ENCODE data around the gene MEPCE.
"Not testable (repeated sequence)": the region's sequence is repeated elsewhere in the genome, so short reads cannot be mapped to it uniquely, and the experiment has no call there.

Gene MEPCE

DNA sequence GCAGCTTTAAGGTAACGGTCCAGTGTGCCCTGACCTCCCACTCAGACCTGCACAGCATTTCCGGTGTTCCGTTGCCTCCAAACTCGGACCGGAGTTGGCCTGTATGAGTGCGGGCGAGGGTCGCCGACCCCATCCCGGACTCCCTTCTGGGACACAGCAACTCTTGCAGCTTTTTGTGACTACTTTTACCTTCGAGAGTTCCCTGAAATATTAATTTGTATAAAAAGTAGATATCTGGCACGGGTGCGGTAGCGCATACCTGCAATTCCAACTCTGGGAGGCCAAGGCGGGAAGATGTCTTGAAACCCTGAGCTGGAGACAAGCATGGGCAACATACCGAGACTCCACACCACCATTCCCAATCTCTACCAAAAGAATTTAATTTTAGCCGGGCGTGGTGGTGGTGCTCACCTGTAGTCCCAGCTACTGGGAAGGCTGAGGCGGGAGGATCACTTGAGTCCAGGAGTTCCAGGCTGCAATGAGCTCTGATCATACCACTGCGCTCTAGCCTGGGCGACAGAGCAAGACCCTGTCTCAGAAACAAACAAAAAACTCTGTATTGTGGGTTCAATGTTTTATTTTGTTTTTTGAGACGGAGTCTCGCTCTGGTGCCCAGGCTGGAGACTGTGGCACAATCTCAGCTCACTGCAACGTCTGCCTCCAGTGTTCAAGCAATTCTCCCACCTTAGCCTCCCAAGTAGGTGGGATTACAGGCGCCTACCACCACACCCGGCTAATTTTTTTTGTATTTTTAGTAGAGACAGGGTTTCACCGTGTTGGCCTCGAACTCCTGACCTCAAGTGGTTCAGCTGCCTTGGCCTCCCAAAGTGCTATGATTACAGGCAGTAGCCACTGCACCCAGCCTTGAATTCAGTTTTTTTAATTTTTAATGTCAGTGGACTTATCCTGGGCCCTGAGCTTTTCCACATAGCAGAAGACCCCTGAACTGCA, 7.8 kb downstream of the MEPCE start:
- H3K27ac Mint-ChIP-seq, result no peak overlapping the region
- DNase-seq (ENCODE audit: low spot score in 2 of 2), result no peak

GRCh38 chr7:100438172-100438571, 8.5 kb downstream of the MEPCE start:
- no peak for DNase-seq (ENCODE audit: low spot score in 2 of 2)
- H3K27ac Mint-ChIP-seq, result no peak overlapping the region
- H3K4me1 Mint-ChIP-seq, result peaks cover 22% of the 10 kb centered on the region
- H3K9me3 Mint-ChIP-seq, result no peaks in the 10 kb centered on the region
- H3K36me3 Mint-ChIP-seq, result peaks cover 32% of the 10 kb centered on the region
- no peak overlapping the region for H3K4me3 Mint-ChIP-seq
- no peak for ATAC-seq

More for the DNA sequence above, 7.8 kb downstream of the MEPCE start:
- peak overlapping the region; percentile 95 for H3K4me3 Mint-ChIP-seq
- H3K36me3 Mint-ChIP-seq, result peaks cover 39% of the 10 kb centered on the region
- ATAC-seq, result no peak
- no peaks in the 10 kb centered on the region for H3K9me3 Mint-ChIP-seq
- H3K4me1 Mint-ChIP-seq, result peaks cover 29% of the 10 kb centered on the region

GRCh38 chr7:100438731-100439130, 9.1 kb downstream of the MEPCE start:
- Mint-ChIP-seq H3K36me3 (peaks cover 26% of the 10 kb centered on the region), H3K4me1 (peaks cover 17% of the 10 kb centered on the region)
- not testable (repeated sequence) for H3K9me3 Mint-ChIP-seq; H3K4me3 Mint-ChIP-seq; DNase-seq (ENCODE audit: low spot score in 2 of 2); ATAC-seq; H3K27ac Mint-ChIP-seq

- H3K36me3 Mint-ChIP-seq, result peaks cover 21% of the 10 kb centered on the region
- H3K4me3 Mint-ChIP-seq; H3K27ac Mint-ChIP-seq; ATAC-seq; H3K9me3 Mint-ChIP-seq; DNase-seq (ENCODE audit: low spot score in 2 of 2): not testable (repeated sequence)
- H3K4me1 Mint-ChIP-seq, result peaks cover 15% of the 10 kb centered on the region
These were observed 9.6 kb downstream of the MEPCE start for GRCh38 chr7:100439244-100439643.

- ATAC-seq, result no peak
These were observed 12.3 kb downstream of the MEPCE start for GRCh38 chr7:100441641-100442535.

GRCh38 chr7:100443096-100443840, 13.6 kb downstream of the MEPCE start:
- H3K4me3 Mint-ChIP-seq, result no peak overlapping the region
- H3K9me3 Mint-ChIP-seq, result no peaks in the 10 kb centered on the region
- DNase-seq (ENCODE audit: low spot score in 2 of 2), result no peak
- H3K27ac Mint-ChIP-seq, result no peak overlapping the region
- no peaks in the 10 kb centered on the region for H3K36me3 Mint-ChIP-seq
- no peak for ATAC-seq
- peaks cover 9% of the 10 kb centered on the region for H3K4me1 Mint-ChIP-seq

More at GRCh38 chr7:100441641-100442535, 12.3 kb downstream of the MEPCE start:
- H3K9me3 Mint-ChIP-seq, result no peaks in the 10 kb centered on the region
- H3K4me3 Mint-ChIP-seq, result no peak overlapping the region
- no peak for DNase-seq (ENCODE audit: low spot score in 2 of 2)
- H3K27ac Mint-ChIP-seq, result peak overlapping the region; percentile 11
- no peaks in the 10 kb centered on the region for H3K36me3 Mint-ChIP-seq
- peaks cover 9% of the 10 kb centered on the region for H3K4me1 Mint-ChIP-seq

- ATAC-seq, result peak; percentile 70
- no peak for DNase-seq (ENCODE audit: low spot score in 2 of 2)
- H3K4me1 Mint-ChIP-seq, result peaks cover 9% of the 10 kb centered on the region
- H3K36me3 Mint-ChIP-seq, result no peaks in the 10 kb centered on the region
- no peak overlapping the region for H3K4me3 Mint-ChIP-seq
- H3K27ac Mint-ChIP-seq, result peak overlapping the region; percentile 75
- no peaks in the 10 kb centered on the region for H3K9me3 Mint-ChIP-seq
These were observed 15.0 kb downstream of the MEPCE start for GRCh38 chr7:100444311-100445278.

DNA sequence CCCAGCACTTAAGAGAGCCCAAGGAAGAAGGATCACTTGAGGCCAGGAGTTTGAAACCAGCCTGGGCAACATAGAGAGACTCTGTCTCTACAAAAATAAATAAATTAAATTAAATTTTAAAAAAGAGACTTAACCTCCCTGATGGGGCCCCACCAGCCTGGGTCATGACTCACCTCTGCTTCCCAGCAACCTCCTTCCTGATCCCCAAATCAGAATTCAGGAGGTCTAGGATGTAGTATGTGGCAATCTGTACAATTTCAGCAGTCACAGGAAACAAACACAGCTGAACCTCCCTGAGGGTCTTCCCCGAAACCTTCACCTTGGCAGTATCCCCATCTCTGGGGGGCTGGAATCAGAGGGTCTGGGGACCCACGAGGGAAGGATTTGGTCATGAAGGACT, 16.4 kb downstream of the MEPCE start:
- ATAC-seq, result no peak
- Mint-ChIP-seq H3K36me3 (no peaks in the 10 kb centered on the region), H3K27ac (peak overlapping the region; percentile 29), H3K4me3 (no peak overlapping the region), H3K4me1 (peaks cover 14% of the 10 kb centered on the region), H3K9me3 (no peaks in the 10 kb centered on the region)
- DNase-seq (ENCODE audit: low spot score in 2 of 2), result no peak

DNA sequence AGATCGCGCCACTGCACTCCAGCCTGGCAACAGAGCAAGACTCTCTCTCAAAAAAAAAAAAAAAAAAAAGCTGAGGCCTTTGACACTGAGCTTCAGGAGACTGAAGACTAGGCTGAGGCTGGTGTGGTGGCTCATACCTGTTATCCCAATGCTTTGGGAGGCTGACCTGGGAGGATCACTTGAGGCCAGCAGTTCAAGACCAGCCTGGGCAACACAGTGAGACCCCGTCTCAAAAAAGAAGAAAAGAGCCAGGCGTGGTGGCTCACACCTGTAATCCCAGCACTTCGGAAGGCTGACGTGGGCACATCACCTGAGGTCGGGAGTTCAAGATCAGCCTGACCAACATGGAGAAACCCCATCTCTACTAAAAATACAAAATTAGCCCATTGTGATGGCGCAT, 17.7 kb downstream of the MEPCE start:
- ATAC-seq; DNase-seq (ENCODE audit: low spot score in 2 of 2); H3K4me3 Mint-ChIP-seq; H3K36me3 Mint-ChIP-seq; H3K27ac Mint-ChIP-seq; H3K9me3 Mint-ChIP-seq: not testable (repeated sequence)
- peaks cover 15% of the 10 kb centered on the region for H3K4me1 Mint-ChIP-seq

DNA sequence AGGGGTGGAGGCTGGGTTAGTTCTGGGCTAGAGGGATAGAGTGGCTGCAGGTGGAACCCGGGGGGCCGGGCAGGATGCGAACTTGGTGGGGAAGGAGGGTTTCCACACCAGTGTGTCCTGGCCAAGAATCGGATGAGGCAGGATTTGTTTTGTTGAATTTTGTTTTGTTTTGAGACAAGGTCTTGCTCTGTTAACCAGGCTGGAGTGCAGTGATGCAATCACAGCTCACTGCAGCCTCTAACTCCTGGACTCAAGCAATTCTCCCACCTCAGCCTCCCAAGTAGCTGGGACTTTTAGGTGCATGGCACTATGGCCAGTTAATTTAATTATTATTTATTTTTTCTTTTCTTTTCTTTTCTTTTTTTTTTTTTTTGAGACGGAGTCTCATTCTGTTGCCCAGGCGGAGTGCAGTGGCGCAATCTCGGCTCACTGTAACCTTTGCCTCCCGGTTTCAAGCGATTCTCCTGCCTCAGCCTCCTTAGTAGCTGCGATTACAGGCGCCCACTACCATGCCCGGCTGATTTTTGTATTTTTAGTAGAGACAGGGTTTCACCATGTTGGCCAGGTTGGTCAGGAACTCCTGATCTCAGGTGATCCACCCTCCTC, 19.7 kb downstream of the MEPCE start:
- H3K36me3 Mint-ChIP-seq, result no peaks in the 10 kb centered on the region
- H3K4me1 Mint-ChIP-seq, result peaks cover 11% of the 10 kb centered on the region
- no peaks in the 10 kb centered on the region for H3K9me3 Mint-ChIP-seq
- peak overlapping the region; percentile 56 for H3K27ac Mint-ChIP-seq
- no peak for DNase-seq (ENCODE audit: low spot score in 2 of 2)
- H3K4me3 Mint-ChIP-seq, result no peak overlapping the region
- ATAC-seq, result no peak

GRCh38 chr7:100452513-100452912, 22.9 kb downstream of the MEPCE start:
- DNase-seq (ENCODE audit: low spot score in 2 of 2) (no peak), ATAC-seq (no peak)
- Mint-ChIP-seq H3K36me3 (peaks cover 15% of the 10 kb centered on the region), H3K27ac (no peak overlapping the region), H3K9me3 (no peaks in the 10 kb centered on the region), H3K4me1 (peaks cover 11% of the 10 kb centered on the region), H3K4me3 (no peak overlapping the region)

- ATAC-seq; DNase-seq (ENCODE audit: low spot score in 2 of 2); H3K9me3 Mint-ChIP-seq; H3K27ac Mint-ChIP-seq; H3K4me3 Mint-ChIP-seq: not testable (repeated sequence)
- H3K36me3 Mint-ChIP-seq, result peaks cover 24% of the 10 kb centered on the region
- H3K4me1 Mint-ChIP-seq, result peaks cover 11% of the 10 kb centered on the region
These were observed 24.2 kb downstream of the MEPCE start for GRCh38 chr7:100453854-100454253.

DNA sequence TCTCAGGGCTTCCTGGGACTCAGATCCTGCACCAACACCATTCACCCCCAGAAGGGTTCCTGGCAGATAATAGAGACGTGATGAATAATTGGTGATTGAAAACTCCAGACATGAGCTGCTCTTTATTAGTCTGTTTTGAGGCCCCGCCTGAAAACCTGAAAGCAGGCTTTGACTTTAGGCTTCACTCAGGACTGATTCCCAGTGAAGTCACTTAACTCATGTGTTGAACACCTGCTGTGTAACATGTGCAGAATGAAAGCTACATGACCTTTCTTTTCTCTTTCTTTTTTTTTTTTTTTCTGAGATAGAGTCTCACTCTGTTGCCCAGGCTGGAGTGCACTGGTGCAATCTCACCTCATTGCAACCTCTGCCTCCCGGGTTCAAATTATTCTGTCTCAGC, 25.6 kb downstream of the MEPCE start:
- DNase-seq (ENCODE audit: low spot score in 2 of 2), result no peak
- peak overlapping the region; percentile 60 for H3K27ac Mint-ChIP-seq
- no peak for ATAC-seq
- peaks cover 36% of the 10 kb centered on the region for H3K36me3 Mint-ChIP-seq
- H3K4me3 Mint-ChIP-seq, result no peak overlapping the region
- H3K4me1 Mint-ChIP-seq, result peaks cover 17% of the 10 kb centered on the region
- no peaks in the 10 kb centered on the region for H3K9me3 Mint-ChIP-seq

DNA sequence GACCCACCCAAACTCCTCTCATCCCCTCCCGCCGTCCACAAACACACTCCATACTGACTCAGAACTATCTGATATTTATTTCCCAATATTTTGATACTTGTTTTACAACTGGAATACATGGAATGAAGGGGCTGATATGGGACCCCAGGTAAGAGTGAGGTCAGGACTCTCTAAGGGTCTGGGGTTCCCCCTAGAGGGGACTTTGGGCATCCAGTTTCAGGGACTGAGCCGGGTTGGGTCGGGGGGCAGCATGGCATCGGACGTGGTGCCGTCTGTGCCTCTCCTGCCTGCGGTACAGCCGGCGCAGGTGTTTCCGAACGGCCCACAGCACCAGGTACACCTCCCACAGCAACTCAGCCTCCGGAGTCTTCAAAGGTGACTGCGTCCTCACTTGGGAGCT, 26.9 kb downstream of the MEPCE start:
- H3K4me1 Mint-ChIP-seq, result peaks cover 11% of the 10 kb centered on the region
- ATAC-seq (no peak), DNase-seq (ENCODE audit: low spot score in 2 of 2) (no peak)
- H3K4me3 Mint-ChIP-seq, result no peak overlapping the region
- H3K9me3 Mint-ChIP-seq, result no peaks in the 10 kb centered on the region
- peaks cover 50% of the 10 kb centered on the region for H3K36me3 Mint-ChIP-seq
- H3K27ac Mint-ChIP-seq, result no peak overlapping the region
